HG03432 (cell line): ENCODE measurements around the gene SETBP1.

Experiments
- ATAC-seq: cut with Tn5 transposase; IDR thresholded peaks from one replicate; pipeline ENCODE4 v1.9.1; 2021; ENCODE audit warnings: mild to moderate bottlenecking, moderate library complexity; ENCODE audit not compliant: unreplicated experiment

SETBP1 gene

DNA sequence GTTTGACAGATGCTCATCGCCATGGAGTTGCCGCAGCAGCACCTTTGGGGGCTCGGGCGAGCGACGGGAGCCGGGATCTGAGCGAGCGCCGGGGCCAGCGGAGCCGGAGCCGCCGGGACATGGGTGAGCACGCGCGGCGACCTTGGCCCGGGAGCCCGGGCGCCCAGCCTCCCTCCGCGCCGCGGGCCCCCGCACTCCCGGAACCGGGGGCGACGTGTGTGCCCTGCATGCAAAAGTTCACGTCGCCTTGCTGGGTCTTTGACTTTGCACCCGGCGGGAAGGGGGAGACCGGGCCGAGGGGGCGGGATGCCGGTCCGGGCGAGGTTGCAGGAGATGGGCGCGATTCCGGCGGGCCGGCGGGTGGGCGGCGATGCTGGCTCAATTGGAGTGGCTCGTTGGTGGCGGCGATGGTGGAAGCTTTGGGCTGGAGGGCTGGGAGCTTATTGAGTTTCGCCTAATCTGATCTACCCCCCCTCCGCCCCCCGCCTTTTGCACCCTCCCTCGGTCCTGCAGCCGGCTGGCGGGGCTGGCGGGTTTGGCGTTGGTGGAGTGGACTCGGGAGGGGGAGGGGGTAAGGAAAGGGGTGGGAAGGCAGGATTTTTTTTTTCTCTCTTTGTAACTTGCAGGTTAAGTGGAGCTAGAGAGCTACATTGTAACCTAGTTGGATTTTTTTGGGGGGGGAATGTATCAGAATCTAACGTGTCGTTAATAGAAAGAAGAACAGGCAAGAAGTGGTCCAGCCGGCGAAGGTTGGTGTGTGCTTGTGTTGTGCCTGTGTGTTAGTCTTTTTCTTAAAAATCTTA lies at the start of gene SETBP1:
TSS of gene SETBP1 (plus strand) at position 616 of the 803 bp plus-strand sequence. CDS start 20,459 bp downstream, outside the sequence.
- ATAC-seq = peak; percentile 25

DNA sequence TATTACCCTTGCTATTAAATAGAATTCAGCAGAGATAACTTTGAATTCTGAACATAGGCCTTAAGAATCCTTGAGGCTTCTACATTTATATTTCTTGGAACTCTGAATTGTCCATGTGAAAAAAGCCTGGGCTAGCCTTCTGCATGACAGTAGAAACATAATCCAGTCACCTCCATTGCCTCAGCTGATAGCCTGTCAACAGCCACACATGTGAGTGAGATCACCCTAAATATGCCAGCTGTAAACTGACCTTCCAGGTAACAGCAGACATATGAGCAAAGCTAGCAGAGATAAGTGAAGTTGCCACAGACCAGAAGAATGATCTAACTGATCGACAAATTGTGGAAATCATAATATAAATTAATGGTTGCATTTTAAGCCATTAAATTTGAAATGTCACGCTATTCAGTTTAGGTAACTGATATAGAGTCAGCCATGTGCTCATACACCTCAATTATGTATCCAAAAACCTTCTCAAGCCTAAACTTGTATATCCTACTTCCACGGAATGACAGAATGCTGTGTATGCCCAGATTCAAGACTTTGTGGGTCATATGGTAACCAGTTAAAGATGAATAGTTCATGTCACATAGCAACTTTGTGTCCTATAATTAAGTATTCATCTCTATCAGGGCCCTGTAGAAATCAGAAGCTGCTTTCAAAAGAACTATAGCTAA lies 48.1 kb upstream of the SETBP1 start:
- no peak for ATAC-seq

DNA sequence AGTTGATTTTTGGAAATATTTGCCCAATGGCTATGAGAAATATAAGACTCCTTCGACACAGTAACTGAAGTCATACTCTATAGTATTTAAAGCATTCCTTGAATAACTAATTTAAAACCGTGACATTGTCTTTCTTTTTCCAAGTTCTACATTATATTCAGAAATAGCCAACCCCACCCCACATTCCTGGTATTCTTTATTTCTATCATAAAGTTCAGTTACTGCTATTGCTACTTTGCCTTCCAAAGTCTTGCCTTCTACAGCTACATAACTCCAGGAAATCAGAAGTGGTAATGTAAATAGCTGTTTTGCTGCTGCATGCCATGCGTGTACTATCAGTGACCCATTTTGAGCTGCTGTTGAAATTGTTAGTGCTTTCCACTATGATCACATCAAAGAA lies 45.1 kb upstream of the SETBP1 start:
- no peak for ATAC-seq

DNA sequence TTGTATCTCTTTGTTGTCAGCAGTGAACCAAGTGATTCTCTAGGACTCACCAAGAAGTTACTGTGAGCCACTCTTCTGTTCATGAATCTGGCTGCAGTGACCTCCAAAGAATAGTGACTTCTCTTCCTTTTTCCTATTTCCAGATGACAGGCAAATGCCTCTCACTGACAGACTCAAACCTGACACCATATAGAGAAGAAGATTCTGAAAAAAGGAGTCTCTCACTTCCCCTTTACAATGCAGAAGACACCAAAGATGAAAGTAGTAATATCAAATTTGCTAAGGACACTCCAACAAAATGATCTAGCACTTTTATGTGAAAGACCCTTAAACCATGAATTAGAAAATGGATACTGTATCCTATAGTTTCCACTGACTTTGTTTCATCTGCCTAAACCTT lies 44.4 kb upstream of the SETBP1 start:
- ATAC-seq = peak; percentile 68

DNA sequence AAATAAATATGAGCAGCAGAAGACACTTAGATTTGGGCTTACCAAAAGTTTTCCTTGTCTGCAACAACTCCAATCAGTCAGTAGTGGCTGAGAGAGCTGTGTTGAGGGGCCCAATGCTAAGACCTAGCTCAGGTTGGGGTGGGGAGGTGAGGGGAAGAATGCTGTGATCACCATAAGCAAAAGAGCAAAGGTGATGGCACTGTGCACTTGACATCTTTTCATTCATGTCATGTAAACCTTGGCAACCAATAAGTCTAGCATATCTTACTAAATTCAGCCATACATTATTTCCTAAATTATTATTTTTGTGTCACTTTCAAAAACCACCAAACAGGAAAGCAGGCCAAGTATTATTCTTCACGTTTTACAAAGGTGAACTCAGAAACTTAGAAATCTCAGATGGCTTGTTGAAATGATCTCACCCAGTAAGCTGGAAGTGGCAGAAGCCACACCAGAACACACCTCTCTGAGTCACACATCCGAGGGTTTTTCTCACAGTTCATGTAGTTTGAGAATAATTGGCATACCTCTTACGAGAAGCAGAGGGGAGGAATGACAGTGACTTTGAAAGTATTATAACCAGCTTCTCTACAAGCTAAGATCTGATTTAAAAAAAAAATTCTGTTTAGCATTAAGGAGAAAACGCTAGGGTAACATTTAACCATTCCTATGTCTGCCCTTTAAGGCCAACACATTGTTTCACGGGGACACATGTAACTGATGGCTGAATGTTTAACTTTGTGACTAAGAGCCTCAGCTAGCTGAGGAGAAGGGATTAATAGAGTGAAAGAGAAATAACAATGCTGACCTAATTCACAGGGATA lies 43.3 kb upstream of the SETBP1 start:
- ATAC-seq = peak; percentile 71

DNA sequence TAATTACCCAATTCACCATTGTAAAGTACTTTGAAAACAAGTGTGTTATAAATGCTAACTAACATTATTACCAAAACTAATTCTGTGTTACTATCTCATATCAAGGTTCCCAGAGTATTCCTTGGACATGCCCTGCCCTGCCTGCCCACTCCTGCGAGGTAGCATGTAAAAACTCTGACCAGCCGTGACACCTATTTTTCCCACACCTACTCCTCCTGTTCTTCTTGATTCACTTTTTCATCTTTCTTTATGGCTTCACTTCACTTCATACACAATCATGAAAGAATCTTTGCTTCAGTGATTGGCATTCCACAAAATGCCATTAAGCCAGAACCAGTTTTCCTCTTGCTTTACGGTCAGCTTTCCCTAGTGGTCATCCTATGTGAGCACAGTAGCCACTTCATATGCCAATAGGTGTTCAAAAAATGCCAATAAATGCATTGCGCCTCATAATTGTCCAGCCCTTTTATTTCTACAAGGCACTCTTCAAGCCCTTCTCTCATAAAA lies 42.6 kb upstream of the SETBP1 start:
- no peak for ATAC-seq

DNA sequence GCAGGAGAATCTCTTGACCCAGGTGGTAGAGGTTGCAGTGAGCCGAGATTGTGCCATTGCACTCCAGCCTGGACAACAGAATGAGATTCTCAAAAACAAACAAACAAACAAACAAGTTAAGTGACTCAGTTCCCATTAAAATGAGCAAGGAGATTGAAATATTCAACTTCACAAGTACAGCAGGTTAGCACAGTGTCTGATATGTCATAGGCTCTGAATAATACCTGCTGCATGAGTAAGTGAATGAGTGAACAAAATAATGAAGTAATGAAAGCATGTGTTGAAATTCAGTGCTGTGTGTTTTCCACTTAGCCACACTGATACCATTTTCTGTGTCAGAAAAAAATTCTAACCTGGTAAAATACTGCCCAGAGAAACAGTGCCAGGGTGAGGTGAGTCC lies 41.9 kb upstream of the SETBP1 start:
- ATAC-seq = no peak

DNA sequence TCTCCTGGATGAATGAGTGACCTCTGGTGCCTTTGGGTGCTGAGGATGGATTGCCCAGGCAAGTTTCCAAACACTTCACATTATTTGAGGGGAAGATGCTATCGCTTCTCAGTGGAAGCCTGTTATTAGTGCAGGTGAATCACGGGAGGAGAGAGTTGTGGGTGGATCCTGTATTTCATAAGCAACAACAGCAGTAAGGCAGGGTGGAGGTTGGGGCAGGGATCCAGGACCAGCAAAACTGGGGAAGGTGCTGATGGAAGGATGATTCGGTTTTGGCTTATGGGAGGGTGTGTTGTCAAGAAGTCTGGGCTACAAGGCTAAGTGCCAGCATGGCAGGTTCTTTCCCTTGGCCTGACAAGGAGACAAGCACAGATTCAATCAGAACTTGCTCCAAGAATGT lies 37.7 kb upstream of the SETBP1 start:
- no peak for ATAC-seq

DNA sequence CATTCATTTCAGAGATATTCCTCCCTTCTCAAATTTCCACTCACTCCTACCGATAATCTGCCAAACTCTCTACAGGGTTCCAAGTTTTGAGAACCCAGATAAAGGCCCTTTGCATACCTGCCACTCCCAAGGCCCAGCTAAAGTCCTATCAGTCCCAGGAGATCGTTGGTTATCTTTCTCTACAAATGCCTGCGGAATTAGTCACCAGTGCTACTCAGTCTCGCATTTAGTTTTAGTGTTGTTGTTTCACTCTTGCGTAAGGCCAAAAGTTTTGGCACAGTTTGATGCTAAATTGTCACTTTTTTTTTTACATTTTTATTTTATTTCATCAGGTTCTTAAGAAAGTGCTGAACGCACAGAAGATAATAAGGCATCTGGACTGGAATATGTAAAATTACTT lies 29.2 kb upstream of the SETBP1 start:
- no peak for ATAC-seq

DNA sequence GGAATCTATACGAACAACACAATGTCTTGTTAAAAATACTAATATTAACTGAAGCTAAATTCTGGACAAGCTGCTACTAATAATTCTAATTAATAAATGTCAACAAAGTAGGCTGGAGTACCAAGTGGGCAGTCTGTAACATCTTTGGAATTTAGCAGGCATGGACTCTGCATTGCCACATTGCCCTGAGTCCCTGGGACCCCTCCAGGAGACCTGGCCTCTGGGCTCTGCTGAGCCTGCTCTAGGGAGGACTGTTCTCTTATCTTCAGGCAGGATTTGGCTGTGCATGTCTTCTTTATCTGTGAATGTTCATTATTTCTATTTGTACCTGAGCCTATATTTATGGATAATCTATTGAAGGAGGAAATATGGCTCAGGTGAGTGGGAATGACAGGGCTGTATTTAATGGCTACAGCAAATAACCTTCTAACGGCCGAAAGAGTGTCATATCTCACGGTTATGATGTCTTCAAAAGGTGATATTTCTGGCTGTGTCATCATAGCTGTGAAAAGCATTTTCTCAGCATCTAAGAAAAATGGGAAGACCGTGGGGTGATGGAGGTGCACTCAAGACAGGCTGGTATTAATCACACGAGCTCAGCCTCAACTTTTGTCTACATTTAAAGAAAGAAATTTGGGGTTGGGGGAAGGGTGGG lies 28.6 kb upstream of the SETBP1 start:
- no peak for ATAC-seq

DNA sequence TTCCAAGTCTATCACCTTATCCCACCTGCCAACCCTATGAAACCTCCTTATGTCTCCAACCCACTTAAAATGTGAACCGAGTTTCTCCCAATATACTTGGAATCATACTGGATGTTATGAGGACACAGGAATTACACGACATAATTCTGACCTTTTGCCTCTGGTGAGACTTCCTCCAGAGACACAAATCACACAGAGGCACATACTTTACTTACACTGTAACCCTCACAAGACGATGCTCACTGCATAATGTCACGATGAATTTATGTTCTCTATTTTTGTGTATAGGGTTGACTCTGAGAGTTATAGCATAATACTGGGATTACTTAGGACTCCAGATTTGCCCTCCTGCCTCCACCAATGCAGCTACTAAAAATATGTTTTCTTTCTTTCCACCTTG lies 28.0 kb upstream of the SETBP1 start:
- ATAC-seq = no peak

DNA sequence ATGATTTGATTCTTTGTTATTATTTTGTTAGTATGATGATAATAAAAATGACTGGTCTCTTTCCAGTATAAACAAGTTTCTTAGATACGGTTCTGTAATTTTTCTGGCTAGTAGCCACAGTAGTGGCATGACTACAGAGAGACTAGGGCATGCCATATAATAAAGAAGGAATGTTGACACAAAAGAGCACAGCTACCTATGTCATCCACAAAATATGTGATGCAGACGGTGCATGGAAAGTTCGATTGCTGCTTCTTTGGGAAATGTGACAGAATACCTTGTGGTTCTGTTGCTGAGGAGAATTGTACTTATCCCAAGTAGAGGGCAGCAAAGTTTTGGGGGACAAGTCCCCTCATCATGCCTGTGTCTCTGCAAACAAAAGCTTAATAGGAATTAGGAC lies 26.1 kb upstream of the SETBP1 start:
- no peak for ATAC-seq

DNA sequence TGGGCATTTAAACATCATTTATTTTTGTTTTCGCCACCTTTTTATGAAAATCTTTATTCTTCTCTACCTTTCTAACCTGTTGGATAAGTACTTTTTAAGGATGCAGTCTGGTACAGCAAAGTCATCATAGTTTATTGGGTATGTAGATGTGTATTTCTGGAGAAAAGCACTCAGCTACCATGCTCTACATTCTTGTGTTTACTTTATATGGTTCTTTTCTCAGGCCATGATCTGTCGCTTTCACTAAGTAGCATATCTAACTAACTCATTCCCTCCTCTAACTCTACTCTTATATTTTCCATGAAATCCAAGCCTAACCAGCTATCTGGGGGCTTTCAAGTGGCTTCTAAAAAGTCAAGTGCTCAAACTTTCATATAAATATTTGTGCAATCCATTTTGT lies 25.3 kb upstream of the SETBP1 start:
- no peak for ATAC-seq

DNA sequence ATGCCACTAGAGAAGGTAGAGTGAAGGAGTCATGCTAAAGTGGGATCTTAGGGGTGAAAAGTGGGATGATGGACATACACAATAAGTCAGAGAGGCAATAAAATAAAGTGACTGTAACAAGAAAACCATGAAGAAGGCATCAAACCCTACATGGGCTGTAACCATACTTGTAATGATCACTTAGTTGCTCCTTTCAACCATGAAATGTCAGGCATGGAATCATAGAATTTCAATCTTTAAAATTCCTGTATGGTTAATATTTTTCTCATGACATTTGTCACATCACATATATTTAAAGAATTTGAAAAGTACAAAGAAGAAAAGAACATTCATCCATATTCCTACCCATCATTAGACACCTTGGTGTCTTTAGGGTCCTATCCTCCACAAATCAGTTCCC lies 20.9 kb upstream of the SETBP1 start:
- ATAC-seq = no peak

DNA sequence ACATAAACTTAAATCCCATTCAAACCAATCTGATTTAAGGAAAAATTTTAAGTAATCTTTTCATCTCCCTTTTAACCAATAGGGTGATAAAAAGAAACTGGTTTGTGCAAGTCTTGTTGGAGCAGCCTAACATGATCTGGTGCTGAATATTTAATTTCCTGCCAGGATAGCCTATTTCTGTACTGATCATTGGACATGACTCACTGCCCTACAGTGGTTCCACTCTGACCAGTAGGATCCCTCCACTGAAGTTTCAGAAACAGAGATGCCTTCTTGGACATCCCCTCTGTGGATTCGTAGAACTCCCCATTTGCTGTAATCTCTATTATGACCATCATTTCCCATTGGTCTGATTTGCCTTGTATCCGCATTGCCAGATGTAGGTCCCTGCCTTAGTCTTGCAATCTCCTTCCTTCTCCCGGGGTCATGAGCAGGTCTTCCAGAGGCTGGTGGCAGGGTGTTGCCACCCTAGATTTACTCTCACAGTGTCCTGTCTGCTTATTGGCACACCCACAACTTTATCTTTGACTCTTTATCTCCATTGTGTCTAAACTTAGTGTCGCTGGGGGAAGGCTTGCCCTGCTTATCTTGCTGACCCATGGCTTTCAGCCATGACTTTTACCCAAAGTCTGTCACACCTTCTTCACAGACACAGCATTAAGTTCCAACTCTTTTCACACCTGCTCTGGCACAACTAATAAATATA lies 12.3 kb upstream of the SETBP1 start:
- no peak for ATAC-seq

DNA sequence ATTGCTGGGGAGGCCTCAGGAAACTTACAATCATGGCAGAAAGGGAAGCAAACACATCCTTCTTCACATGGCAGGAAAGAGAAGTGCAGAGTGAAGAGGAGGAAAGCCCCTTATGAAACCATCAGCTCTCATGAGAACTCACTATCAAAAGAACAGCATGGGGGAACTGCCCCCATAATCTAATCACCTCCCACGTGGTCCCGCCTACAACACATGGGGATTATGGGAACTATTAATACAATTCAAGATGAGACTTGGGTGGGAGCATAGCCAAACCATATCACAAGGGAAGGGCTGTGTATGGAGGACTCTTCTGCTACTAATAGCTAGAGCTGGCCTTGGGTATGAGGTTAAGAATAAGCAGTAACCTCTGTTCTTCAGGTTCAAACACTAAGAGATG lies 8.8 kb upstream of the SETBP1 start:
- no peak for ATAC-seq

DNA sequence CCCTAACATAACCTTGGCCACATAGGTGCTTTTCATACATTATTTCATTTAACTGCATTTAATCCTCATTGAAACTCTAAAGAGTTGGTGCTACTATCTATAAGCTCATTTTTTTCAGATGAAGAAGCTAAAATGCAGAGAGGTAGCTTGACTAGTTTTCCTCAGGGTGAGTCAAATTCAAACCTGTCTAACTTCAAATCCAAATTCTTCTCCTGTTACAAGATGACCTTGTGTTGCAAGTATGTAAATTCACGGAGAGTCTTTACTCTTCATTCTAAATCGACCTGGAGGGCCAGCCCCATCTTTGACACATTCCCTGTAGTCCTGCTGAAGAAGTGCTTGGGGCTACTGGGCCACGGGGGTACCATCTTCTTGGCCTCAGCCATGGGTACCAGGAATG lies 8.2 kb upstream of the SETBP1 start:
- no peak for ATAC-seq

DNA sequence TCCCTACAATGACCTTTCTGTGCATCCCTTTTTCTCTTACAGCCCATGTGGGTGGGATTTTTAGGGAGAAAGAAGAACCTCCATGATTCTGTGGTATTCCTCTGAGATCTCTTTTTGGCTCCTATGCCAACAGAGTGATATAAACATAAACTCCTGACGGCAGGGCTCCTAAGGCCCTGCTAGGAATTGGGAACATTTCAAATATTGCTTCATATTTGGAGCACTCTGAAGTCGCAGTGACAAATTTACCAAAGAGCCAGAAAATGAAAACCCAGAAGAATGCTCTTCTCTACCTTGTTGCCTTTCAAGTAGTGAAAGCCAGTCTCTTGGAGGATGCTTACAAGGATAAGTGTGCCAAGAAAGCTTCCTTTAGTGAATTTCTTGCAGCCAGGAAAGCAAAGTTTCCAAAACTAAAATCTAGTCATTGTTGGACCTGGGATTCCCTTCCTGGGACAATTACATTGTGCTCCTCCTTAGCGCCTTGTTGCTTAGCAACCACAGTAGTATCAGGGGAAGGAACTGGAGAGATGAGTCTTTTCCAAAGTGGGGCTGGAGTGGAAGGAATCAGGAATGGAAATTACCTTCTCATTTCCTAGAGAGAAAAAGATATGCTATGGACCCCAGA lies 7.3 kb upstream of the SETBP1 start:
- ATAC-seq = no peak

DNA sequence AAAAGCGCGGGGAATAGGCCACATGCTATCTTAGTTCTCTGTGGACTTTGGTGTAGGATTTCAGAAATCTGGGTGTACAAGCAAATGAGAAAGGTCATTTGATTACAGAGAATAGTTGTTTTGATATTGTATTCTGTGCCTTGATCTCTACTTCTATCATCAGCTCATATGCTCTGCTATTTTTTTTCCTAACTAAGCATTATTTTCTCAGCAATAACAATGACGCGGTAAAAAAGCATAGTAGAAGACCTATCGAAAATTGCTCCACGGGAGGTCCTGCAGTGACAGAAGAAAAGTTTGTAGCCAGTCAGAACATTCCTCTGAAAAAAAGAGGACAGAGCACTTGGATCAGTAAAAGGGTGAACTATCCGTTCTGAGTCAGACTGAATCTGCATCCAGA lies 2.8 kb upstream of the SETBP1 start:
- ATAC-seq = no peak

DNA sequence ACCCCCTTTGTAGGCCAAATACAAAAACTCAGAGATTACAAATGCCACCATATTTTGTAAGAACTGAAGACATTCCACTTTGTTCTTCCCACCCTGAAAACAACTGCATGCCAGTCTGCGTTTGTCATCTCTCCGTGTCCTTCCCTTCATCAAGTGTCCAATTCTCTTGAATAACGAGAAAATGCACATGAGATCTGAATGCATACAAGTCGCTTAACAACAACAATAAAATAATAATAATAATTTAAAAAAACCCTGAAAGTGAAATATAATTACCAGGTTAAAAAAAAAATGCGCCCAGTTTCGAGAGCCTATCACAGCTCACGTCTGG lies 2.0 kb upstream of the SETBP1 start:
- ATAC-seq = no peak
